SIG-M5 (cell line): Measurements from ENCODE around the gene SNED1.

Source experiments
- DNase-seq: peaks from one replicate; lab custom pipeline; 2025; lab: John Stamatoyannopoulos, UW

Gene SNED1

DNA sequence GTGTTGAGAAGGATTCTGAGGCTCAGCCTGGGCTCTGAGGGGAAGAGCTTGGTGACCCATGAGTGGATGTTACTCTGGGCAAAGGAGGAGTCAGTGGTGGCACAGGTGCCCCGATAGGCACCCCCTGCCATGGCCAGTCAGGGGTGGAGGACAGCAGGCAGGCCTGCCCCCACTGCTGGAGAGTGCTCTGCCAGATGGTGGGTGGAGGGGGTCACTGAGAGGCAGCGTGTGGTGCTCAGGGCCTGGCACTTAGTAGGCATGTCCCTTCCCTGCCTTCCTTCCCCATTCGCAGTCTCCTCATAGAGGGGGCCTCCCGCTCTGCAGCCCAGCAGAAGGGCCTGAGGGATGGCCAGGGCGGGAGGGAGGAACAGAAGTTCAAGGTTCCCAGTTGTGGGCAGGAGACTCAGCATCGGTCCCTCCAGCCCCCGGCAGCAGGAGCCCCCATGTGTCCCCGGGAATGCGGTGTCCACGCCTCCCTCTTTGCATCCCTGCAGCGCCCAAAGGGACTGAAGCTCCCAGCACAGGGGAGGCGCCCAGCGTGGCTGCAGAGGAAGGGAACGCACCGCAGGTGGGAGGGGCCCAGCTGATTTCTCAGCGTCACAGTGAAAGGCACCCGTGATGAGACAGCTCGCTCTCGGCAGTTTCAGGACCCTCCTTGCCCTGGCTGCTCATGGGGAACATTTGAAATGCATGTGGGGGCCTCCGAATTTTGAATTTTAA, 5.7 kb upstream of the SNED1 start:
- DNase-seq = no peak

DNA sequence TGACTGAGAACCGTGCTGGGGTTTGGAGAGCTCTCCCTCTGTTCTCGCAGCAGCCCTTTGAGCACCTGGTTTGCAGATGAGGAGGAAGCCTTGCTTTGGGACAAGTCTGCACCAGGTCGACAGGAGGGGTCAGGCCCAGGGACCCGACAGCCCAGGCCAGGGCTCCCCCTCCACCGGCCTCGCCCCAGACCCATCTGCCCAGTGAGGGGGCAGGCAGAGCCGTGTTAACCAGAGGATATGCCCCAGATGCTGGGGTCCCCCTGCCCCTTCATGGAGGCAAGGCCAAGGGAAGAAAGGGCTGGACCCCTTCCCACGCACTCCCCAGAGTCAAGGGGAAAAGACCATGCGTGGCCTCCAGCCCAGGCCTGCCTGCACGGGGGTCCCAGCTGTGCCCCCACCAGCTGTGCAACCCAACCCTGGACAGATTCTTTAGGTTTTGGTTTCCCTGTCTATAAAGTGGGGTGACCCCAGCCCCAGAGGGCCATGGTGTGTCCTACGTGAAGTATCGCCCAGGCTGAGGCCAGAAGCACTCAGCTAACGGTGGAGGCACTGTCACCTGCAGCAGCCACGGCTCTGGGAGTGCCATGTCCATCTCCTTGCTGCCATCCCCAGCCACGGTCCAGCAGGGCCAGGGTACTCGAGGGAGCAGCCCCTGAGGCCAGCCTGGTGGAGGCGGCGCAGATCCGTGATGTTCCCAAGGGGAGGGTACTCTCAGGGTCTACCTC, 4.8 kb upstream of the SNED1 start:
- DNase-seq = no peak

DNA sequence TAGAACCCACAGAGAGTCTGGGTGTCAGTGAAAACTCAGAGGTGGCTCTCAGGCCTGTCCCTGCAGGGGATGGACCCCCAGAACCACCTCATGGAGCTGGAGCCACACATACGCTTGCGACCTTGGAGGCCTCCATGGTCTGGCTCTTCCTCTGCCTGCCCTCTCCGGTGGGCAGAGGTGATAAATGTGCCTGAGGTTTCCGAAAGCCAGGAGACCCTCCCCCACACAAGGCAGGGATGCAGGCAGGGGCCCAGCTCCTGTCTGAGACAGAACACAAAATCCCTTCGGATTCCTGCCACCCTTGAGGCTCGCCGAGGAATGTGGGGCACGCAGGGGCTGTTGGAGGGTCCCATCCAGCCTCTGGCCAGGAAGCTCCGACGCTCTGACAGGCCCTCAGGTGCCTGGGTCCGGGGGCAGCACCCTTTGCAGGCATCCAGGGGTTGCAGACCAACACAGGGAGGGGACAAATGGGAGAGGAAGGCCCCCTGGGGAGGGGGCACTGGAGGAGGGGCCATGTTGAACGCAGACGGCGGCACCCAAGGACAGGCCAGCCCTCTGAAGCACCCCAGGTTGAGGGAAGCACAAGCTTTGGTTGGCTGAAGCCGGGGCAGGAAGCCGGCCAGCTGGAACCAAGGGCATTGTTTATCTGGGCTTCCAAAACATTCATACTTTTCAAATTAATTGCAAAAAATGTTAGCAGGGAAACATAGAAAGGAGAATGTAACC, 4.1 kb upstream of the SNED1 start:
- DNase-seq = no peak

DNA sequence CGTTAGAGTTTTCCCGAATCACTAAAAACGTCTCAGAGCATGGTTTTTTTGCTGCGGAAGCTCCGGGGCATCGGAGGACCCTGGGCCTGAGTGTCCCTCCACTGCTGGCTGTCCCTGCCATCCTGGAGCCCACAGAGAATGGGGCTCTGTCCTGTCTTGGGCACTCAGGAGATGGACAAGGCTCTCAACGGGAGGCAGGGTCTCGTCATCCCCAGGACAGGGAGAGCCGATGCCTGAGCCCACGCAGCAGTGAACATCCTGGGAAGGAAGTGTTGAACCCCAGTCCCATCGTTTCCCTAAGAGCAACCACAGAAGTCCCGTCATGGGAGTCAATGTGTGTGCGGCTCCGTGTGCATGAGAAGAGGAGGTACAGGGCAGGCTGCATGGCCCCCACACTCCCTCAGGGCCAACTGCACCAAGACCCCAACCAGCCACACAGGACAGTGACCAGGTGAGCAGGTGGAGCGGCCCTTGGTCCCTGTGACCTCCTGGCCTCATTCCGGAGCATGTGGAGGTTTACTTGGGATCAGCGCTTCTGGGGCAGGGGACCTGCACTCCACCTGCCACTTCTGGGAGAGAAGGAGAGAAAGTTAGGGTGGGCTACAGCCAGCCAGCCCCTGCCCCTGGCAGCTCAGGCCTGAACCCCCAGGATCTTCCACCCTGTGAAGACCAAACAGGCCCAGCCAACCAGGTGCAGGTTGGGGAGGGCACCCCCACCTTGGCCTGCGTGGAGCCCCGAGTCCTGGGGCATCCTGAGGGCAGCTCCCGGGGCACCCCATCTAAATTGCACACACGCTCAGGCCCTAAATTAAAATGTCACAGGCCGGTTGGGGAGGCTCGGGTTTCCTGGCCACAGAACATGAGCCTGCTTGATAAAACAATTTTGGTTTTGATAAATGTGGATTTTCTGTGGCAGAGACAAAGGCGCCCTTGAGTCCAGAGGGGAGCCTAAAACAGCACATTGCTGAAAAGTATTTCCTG, 3.1 kb upstream of the SNED1 start:
- no peak for DNase-seq

DNA sequence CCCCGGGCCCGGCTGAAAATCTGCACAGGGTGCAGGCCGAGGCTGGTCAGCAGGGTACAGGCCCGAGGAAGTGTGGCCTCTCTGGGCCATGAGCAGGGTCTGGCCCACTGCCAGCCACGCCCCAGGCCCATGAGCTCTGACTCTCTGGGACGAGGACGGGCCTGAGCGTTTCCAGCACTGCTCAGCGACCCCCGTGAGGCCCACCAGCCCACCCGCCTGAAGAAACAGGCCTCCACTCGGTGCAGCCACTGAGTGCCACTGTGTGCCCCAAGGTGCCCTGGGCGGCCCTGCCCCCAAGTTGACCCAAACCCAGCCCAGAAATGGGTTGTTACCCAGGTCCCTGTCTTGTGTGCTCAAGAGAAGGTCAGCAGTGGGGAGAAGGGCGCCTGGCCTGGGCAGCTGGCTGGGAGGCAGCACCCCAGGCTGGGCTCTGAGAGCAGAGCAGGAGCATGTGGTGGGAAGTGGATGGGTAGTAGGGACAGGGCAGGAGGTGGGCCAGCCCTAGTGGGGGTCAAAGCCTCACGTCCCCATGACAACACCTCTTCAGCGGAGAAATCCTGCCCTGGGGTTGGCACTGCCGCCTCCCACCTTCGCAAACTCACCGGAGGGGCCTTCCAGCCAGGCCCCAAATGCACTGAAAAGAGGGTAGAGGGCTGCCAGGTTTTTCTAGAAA, 2.1 kb upstream of the SNED1 start:
- no peak for DNase-seq

DNA sequence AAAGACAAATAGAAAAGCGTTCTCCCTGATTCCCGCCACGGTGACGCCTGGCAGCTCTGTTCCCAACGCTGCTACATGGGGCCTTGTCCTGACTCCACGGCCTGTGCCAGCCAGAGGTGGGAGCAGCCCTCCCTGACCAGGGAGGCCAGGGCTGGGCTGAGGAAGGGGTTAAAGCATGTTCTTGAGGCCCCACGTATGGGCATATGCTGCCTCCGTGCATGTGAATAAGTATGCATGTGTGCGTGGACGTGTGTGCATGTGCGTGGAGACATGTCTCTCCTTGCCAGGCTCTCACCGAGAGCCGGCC, 1.6 kb upstream of the SNED1 start:
- no peak for DNase-seq

DNA sequence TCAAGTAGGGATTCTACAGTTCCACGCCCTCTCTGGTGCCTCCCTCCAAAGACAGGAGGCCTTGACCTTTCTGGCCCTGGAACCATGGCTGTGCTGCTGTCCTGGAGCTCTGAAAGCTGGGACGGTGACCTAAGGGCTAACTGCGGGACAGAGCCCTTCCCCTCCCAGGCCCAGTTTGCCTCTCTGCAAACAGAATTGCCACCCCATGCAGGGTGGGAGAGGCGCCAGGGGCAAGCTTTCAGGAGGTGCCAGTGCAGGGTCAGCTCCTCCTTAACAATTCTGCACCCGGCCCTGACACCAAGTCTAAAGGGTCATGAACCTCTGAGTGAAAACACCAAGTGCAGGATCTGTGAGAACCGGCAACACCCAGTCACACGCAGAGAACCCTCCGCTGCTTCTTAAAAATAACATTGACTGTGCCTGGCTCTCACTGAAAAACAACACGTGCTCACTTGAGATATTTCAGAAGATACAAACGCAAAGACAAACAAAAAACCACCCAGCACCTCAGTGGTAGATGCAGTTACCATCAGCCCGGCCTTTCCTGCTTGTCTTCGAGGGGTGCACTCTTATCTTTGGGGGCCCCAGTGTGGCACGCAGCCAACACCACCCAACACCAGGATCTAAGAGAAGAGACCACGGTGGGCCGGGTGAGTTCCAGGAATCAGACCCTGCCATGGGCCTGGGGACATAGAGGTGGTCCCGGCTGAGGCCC, 1.1 kb upstream of the SNED1 start:
- DNase-seq = no peak

DNA sequence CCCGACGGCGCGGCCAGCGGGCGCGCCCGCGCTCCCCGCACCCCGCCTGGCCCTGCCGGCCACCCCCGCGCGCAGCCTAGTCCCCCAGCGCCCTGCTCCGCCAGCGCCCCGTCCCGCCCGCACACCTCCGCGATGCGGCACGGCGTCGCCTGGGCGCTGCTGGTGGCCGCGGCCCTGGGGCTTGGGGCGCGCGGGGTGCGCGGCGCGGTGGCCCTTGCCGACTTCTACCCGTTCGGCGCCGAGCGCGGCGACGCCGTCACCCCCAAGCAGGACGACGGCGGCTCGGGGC, 232 bp downstream of the SNED1 start:
- no peak for DNase-seq

GRCh38 chr2:240998995-240999791, 775 bp downstream of the SNED1 start:
- DNase-seq = no peak

GRCh38 chr2:240999873-241000541, 1.6 kb downstream of the SNED1 start:
- DNase-seq = no peak

DNA sequence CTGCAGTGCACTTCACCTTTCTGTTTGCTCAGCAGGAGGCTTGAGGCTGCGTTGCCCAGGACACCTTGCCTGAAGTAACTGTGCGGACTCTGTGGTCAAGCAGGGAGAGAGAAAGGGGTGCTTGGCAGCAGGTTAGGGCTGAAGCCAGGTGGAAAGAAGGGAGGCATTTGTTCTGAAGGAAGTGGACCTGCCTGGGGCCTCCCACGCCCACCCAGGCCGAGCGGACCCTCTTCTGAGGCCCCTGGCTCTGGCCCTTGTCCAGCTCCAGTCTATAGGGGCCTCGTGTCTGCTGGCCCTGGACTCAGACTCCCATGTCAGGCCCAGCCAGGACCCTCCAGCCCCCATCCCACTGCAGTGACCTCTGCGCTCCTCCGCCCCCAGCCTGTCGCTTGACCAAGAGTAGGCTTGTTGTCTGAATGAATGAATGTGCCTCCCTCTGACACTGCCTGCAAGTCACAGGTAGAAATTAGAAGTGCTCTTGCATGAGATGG, 2.5 kb downstream of the SNED1 start:
- DNase-seq = no peak

DNA sequence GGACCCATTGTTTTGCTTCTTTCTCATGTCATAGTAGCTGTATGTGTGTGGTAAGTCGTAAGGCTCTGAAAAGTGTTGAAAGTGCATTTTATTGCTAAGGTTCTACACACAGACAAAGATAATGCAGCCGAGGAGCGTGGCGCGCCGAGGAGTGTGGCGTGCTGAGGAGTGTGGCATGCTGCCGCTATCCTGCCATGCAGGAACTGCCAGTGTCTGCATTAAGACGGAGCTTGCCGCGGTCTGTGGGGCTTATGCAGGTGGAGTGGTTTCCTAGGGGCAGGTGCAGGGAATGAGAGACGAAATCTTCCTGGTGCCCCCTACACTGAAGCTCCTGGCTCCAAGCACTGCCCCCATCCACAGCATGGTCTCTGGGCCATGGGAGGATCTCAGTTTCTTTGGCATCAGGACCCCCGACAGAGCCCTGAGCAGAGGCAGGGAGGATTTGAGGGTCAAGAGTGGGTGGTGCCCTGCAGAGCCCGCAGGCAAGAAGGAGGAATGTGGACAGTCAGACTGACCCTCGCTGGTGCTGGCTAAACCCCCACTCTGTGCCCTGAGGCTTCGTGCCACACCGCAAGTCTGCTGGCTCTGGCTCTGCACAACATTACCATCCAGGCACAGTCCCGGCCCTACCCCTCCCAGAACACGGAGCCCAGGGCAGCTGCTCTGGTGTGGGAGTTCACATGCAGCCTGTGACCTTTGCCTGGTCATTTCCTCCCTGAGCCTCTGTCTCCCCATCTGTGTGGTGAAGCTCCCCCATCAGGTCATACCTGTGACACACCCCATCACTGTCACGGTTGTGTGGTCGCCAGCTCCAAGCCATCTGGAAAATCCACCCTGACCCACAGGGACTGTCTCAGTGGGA, 3.2 kb downstream of the SNED1 start:
- DNase-seq = no peak

DNA sequence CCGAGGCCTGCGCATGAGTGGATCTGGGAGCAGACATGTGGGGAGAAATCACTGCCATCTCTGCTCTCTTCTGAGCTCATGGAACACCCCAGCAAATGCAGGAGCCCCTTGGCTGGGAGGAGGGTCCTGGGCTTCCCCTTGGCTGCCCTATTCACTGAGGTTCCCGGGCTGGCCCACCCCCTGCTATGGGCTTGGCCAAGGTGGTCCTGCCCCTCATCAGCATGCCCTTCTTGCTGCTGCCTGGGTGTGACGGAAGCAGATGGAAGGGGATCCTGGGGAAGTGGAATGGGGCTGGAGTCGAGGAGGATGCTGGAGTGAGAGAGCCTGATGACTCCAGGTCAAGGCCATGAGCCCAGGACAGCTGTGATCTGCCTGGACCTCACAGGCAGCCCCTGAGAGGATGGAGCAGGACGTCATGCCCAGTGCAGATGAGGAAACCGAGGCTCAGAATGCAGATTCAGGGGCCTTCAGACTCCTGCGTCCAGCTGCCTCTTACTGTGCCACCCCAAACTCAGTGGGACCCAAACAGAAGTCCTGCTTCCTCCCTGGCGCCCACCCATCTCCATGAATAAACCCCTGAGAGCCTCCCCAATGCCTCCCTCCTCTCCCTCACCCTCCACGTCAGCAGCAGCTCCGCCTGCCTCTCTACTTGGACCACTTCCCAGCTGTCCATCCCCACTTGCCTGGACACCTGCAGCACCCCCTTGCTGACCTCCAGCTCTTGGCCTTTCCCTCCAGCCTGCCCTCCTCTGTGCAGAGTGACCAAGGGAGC, 4.0 kb downstream of the SNED1 start:
- no peak for DNase-seq

- DNase-seq = no peak
Measured at GRCh38 chr2:241003047-241003360, 4.6 kb downstream of the SNED1 start.

- DNase-seq = no peak
Measured at GRCh38 chr2:241003369-241003768, 5.0 kb downstream of the SNED1 start.

GRCh38 chr2:241003830-241004564, 5.6 kb downstream of the SNED1 start:
- DNase-seq = no peak

DNA sequence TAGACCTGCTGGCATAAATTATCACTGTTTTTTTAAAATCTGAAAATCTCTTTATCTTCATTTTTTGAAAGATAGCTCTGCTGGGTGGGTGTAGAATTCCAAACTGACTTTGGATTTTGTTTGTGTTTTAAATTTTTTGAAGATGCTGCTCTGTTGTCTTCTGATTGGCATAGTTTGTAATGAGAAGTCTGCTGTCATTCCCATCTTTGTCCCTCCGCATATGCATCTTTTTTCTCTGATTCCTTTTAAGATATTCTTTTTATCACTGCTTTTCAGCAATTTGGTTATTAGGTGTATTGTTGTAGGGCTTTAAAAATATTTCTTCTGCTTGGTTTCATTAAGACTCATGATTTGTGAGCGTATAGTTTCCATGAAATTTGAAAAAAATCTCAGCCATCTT, 7.2 kb downstream of the SNED1 start:
- no peak for DNase-seq
